Lower lobe of right lung (tissue), 2 donors: Measurements from ENCODE around the gene EMC9. TPM values are rescaled to one million over a fixed set of nuclear protein-coding genes. Genes with fewer than 3 reads are reported as not detected.
"Not testable (repeated sequence)": the region's sequence is repeated elsewhere in the genome, so short reads cannot be mapped to it uniquely, and the experiment has no call there.

Experiments
- ATAC-seq, 2 donors: fragments of 200-7000 bp; cut with Tn5 transposase; one replicate each; pipeline ENCODE4 v1.9.1; 2020 to 2022; ENCODE audit warnings: mild to moderate bottlenecking in 2 of 2, moderate library complexity in 2 of 2
- DNase-seq: peaks from one replicate; pipeline ENCODE4 v3.0.0-alpha.2; 2020
- H3K27ac ChIP-seq: fragments of 200-600 bp; one replicate; pipeline ENCODE4 v1.8.0; 2022
- H3K27me3 ChIP-seq: fragments of 200-600 bp; one replicate; pipeline ENCODE4 v1.8.0; 2022; ENCODE audit warnings: low read depth
- H3K36me3 ChIP-seq: fragments of 200-600 bp; one replicate; pipeline ENCODE4 v1.8.0; 2022; ENCODE audit warnings: mild to moderate bottlenecking
- H3K4me1 ChIP-seq: fragments of 200-600 bp; one replicate; pipeline ENCODE4 v1.8.0; 2022
- H3K4me3 ChIP-seq: fragments of 200-600 bp; one replicate; pipeline ENCODE4 v1.8.0; 2022; ENCODE audit warnings: mild to moderate bottlenecking
- H3K9me3 ChIP-seq: fragments of 200-600 bp; one replicate; pipeline ENCODE4 v1.8.0; 2022
- intact Hi-C: fragments of 100-400 bp; cut with DNase I; formaldehyde crosslinking; loops from one replicate; pipeline ENCODE4 v1.11.0; 2022
- total RNA-seq: library from RNA; stranded (reverse); fragmentation: NEBNext Ultra II Directional; extraction: Animal tissue kit (Norgen Biotek cat#: 25700); gene quantifications from one replicate; pipeline ENCODE4 v1.2.1, GENCODE V29; 2021
- TF ChIP-seq, protein P1 (sequence below): fragments of 200-600 bp; IDR thresholded peaks from one replicate; pipeline ENCODE4 v1.8.0; 2022; ENCODE audit warnings: antibody characterized with exemption, mild to moderate bottlenecking
- donor health status: DM: no; HTN: yes; CAD: no; lungs with severe emphysema.

Gene EMC9
- total RNA-seq, 1 donor from 2014 or later = 9.3 TPM

DNA sequence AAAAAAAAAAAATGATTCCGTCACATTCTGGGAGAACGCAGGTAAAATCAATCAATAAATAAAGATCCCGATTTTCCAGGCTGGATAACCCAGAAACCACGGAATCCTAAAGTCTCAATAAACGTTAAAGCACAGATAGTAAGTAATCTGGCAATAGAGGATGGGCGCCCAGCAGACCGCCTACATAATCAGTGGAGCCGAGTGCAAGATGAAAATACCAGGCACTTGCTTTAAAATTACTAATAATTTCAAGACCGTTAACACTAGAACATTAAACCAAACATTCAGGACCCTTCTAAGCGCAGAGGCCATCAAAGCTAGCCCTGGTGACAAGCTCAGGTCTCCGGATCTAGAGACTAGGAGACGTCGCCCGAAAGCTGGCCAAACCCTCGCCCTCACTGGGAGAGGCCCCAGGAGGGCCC lies 28.0 kb downstream of the EMC9 start:
- no peaks in the 10 kb centered on the region for H3K27me3 ChIP-seq
- H3K4me3 ChIP-seq = peak overlapping the region; percentile 77
- peaks cover 19% of the 10 kb centered on the region for H3K36me3 ChIP-seq
- H3K9me3 ChIP-seq = no peaks in the 10 kb centered on the region
- intact Hi-C loops = no loop called here
- H3K4me1 ChIP-seq = peaks cover 40% of the 10 kb centered on the region
- TF ChIP-seq, protein P1, sequence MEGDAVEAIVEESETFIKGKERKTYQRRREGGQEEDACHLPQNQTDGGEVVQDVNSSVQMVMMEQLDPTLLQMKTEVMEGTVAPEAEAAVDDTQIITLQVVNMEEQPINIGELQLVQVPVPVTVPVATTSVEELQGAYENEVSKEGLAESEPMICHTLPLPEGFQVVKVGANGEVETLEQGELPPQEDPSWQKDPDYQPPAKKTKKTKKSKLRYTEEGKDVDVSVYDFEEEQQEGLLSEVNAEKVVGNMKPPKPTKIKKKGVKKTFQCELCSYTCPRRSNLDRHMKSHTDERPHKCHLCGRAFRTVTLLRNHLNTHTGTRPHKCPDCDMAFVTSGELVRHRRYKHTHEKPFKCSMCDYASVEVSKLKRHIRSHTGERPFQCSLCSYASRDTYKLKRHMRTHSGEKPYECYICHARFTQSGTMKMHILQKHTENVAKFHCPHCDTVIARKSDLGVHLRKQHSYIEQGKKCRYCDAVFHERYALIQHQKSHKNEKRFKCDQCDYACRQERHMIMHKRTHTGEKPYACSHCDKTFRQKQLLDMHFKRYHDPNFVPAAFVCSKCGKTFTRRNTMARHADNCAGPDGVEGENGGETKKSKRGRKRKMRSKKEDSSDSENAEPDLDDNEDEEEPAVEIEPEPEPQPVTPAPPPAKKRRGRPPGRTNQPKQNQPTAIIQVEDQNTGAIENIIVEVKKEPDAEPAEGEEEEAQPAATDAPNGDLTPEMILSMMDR = no peak
- peak overlapping the region; percentile 97 for H3K27ac ChIP-seq
- ATAC-seq = peak in 1 of 2 donors; percentile 0
- DNase-seq = no peak

DNA sequence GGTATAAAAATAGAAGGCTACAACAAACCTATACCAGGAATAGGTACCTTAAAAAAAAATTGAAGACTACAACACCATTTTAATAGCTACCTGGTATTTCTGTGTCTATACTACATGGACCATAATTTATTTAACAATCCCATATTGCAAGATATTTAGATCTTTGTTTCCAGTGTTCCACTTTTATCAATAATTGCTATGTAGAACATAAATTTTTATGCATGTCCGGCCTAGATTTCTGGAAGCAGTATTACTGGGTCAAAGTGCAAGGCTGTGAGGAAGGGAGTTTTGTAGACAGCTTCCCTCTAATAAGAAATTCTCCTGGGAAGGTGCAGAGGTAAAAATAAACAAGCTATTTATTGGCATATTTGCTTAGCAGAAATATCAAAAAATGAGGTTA lies 30.9 kb downstream of the EMC9 start:
- no peaks in the 10 kb centered on the region for H3K27me3 ChIP-seq
- DNase-seq (no peak), ATAC-seq (no peak)
- TF ChIP-seq, protein P1 = no peak
- H3K9me3 ChIP-seq = no peaks in the 10 kb centered on the region
- H3K4me3 ChIP-seq = no peak overlapping the region
- H3K4me1 ChIP-seq = peaks cover 30% of the 10 kb centered on the region
- intact Hi-C loops = no loop called here
- H3K27ac ChIP-seq = no peak overlapping the region
- H3K36me3 ChIP-seq = no peaks in the 10 kb centered on the region

DNA sequence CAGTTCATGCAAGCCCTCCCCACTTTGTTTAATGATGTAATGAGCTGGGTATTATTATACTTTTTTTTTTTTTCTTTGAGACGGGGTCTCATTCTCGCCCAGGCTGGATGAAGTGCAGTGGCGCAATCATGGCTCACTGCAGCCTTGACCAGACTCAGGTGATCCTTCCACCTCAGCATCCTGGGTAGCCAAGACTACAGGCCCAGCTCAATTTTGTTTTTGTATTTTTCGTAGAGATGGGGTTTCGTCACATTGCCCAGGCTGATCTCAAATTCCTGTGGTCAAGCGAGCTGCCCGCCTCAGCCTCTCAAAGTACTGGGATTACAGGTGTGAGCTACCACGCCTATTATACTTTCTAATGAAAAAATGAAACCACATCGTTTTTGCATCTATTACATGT lies 31.3 kb downstream of the EMC9 start:
- intact Hi-C loops = no loop called here
- TF ChIP-seq, protein P1 = no peak
- Histone ChIP-seq H3K27ac (peak overlapping the region; percentile 61), H3K27me3 (no peaks in the 10 kb centered on the region), H3K36me3 (no peaks in the 10 kb centered on the region), H3K9me3 (no peaks in the 10 kb centered on the region), H3K4me3 (no peak overlapping the region), H3K4me1 (peaks cover 27% of the 10 kb centered on the region)
- DNase-seq (peak; percentile 59), ATAC-seq (no peak)

- H3K36me3 ChIP-seq = peaks cover 5% of the 10 kb centered on the region
- intact Hi-C loops = no loop called here
- ATAC-seq = no peak
- H3K4me1 ChIP-seq = peaks cover 27% of the 10 kb centered on the region
- no peak for DNase-seq
- H3K27ac ChIP-seq = peak overlapping the region; percentile 61
- no peaks in the 10 kb centered on the region for H3K27me3 ChIP-seq
- H3K9me3 ChIP-seq = no peaks in the 10 kb centered on the region
- TF ChIP-seq, protein P1 = no peak
- no peak overlapping the region for H3K4me3 ChIP-seq
These were observed 33.0 kb downstream of the EMC9 start for GRCh38 chr14:24108336-24108874.

DNA sequence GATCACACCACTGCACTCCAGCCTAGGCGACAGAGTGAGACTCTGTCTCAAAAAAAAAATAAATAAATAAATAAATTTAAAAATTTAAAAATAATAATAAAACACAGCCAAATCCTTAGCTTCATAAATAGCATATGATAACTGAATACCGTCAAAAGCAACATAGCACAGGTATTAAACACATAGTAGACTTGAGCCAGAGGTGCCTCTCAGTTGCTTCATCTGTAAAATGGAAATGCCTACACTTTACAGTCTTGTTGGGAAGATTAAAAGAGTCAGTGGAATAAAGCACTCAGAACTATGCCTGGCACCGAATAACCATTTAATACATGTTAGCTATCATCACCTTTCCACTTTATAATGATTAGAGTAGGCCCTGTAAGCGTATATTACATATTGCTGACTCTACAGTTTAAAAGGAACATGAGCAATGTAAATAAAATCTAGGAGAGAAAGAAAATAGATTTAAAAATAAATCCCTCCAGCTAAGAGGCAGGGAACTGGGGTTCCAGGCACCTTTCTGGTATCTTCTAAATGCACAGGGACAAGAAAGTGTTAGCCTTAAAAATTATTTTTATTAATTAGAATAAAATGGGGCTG lies 34.6 kb downstream of the EMC9 start:
- Histone ChIP-seq H3K27ac (no peak overlapping the region), H3K4me1 (peaks cover 24% of the 10 kb centered on the region), H3K4me3 (no peak overlapping the region), H3K36me3 (peaks cover 17% of the 10 kb centered on the region), H3K27me3 (no peaks in the 10 kb centered on the region), H3K9me3 (no peaks in the 10 kb centered on the region)
- DNase-seq (no peak), ATAC-seq (no peak)
- TF ChIP-seq, protein P1 = no peak
- intact Hi-C loops = no loop called here

- Histone ChIP-seq H3K36me3 (peaks cover 24% of the 10 kb centered on the region), H3K27ac (peak overlapping the region; percentile 1), H3K4me1 (peaks cover 23% of the 10 kb centered on the region)
- H3K27me3 ChIP-seq, intact Hi-C loops, ATAC-seq, H3K4me3 ChIP-seq, DNase-seq, H3K9me3 ChIP-seq: not testable (repeated sequence)
These were observed 35.7 kb downstream of the EMC9 start for GRCh38 chr14:24105609-24106239.
